ENCODE measurements around the gene CMIP. TPM values are rescaled to one million over a fixed set of nuclear protein-coding genes. Genes with fewer than 3 reads are reported as not detected.
A peak's percentile ranks its signal among the peaks of the same experiment; 100 is the strongest.

CMIP gene
- total RNA-seq, 3 donors from 2014 or later, result 14.9 to 23.9 (median 17.6) TPM

DNA sequence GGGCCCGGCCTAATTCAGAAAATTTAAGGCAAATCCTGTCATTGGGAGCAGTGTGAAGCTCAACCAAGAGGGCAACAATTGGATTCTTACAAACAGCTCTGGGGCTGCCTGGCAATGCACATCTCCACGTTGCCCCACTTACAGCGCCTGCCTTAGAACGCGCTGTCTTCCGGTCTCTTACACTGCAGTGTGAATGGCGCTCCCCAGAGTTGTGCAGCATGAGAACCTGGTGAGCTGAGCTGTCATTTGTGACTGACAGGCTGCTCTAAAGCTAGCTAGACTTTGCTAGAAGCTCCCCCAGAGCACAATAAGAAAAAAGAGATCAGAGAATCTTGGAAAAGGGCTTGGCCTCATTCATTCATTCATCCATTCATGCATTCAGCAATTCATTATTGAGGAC is 270.0 kb downstream of the CMIP start:
- H3K36me3 ChIP-seq, result no peaks in the 10 kb centered on the region
- TF ChIP-seq POLR2A (IDR thresholded peaks at IDR 0.05), result no peak
- no peak for TF ChIP-seq POLR2AphosphoS5 (IDR thresholded peaks at IDR 0.05)
- no peak for TF ChIP-seq CTCF (IDR thresholded peaks at IDR 0.05)
- intact Hi-C loops (cut with DNase I; ENCODE audit: low total_unique reads), result no loop called here
- H3K4me1 ChIP-seq, result no peaks in the 10 kb centered on the region
- H3K27ac ChIP-seq, result no peak overlapping the region
- no peak for DNase-seq (ENCODE audit: low spot score in 2 of 2)
- no peaks in the 10 kb centered on the region for H3K27me3 ChIP-seq
- no peak overlapping the region for H3K4me3 ChIP-seq
- H3K9me3 ChIP-seq, result no peaks in the 10 kb centered on the region

GRCh38 chr16:81715358-81716196 is 271.0 kb downstream of the CMIP start:
- Histone ChIP-seq H3K36me3 (no peaks in the 10 kb centered on the region), H3K27me3 (no peaks in the 10 kb centered on the region), H3K27ac (no peak overlapping the region), H3K4me1 (no peaks in the 10 kb centered on the region), H3K4me3 (no peak overlapping the region), H3K9me3 (no peaks in the 10 kb centered on the region)
- TF ChIP-seq POLR2AphosphoS5 (IDR thresholded peaks at IDR 0.05) (no peak), POLR2A (IDR thresholded peaks at IDR 0.05) (no peak), CTCF (IDR thresholded peaks at IDR 0.05) (no peak)
- no peak for DNase-seq (ENCODE audit: low spot score in 2 of 2)
- intact Hi-C loops (cut with DNase I; ENCODE audit: low total_unique reads), result no loop called here

DNA sequence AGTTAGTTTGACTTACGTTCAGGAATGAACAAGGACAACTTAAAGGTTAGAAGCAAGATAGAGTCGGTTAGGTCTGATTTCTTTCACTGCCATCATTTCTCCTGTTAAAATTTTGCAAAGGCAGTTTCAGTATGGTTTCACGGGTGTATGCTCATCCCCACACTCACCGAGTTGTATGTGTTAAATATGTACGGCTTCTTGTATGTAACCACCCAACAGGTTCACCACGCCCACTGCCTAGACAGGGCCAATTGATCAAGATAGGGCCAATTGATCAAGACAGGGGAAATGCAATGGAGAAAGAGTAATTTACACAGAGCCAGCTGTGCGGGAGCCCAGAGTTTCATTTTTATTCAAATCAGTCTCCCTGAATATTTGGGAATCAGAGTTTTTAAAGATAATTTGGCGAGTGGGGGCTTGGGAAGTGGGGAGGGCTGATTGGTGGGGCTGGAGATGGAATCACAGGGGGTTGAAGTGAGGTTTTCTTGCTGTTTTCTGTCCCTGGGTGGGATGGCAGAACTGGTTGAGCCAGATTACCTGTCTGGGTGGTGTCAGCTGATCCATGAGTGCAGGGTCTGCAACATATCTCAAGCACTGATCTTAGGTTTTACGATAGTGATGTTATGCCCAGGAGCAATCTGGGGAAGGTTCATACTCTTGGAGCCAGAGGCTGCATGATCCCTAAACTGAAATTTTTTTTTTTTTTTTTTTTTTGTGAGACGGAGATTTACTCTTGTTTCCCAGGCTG is 272.0 kb downstream of the CMIP start:
- Histone ChIP-seq H3K27me3 (no peaks in the 10 kb centered on the region), H3K36me3 (no peaks in the 10 kb centered on the region), H3K4me1 (no peaks in the 10 kb centered on the region), H3K9me3 (no peaks in the 10 kb centered on the region), H3K4me3 (no peak overlapping the region), H3K27ac (no peak overlapping the region)
- TF ChIP-seq CTCF (IDR thresholded peaks at IDR 0.05) (no peak), POLR2AphosphoS5 (IDR thresholded peaks at IDR 0.05) (no peak), POLR2A (IDR thresholded peaks at IDR 0.05) (no peak)
- intact Hi-C loops (cut with DNase I; ENCODE audit: low total_unique reads), result no loop called here
- DNase-seq (ENCODE audit: low spot score in 2 of 2), result no peak

DNA sequence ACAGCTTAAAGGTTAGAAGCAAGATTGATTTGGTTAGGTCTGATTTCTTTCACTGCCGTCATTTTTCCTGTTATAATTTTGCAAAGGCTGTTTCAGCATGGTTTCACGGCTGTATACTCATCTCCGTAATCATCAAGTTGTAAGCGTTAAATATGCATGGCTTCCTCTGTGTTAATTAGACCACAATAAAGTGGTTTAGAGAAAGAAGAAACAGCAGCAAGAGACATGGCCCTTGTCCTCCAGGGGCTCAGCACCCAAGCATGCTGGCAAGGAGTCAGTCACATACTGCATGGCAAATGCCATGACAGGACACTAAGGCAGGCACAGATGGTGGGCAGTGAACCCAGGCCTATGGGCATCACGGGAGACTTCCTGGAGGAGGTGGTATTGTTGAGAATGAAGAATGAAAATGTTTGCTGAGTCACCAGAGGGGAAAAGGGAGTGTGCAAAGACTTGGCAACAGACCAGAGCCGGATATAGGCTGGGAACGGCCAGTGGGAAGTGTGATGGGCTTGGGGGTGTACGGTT is 273.1 kb downstream of the CMIP start:
- H3K36me3 ChIP-seq, result no peaks in the 10 kb centered on the region
- intact Hi-C loops (cut with DNase I; ENCODE audit: low total_unique reads), result no loop called here
- H3K9me3 ChIP-seq, result no peaks in the 10 kb centered on the region
- DNase-seq (ENCODE audit: low spot score in 2 of 2), result no peak
- no peaks in the 10 kb centered on the region for H3K4me1 ChIP-seq
- no peak overlapping the region for H3K4me3 ChIP-seq
- TF ChIP-seq POLR2AphosphoS5 (IDR thresholded peaks at IDR 0.05), result no peak
- H3K27ac ChIP-seq, result no peak overlapping the region
- no peaks in the 10 kb centered on the region for H3K27me3 ChIP-seq

DNA sequence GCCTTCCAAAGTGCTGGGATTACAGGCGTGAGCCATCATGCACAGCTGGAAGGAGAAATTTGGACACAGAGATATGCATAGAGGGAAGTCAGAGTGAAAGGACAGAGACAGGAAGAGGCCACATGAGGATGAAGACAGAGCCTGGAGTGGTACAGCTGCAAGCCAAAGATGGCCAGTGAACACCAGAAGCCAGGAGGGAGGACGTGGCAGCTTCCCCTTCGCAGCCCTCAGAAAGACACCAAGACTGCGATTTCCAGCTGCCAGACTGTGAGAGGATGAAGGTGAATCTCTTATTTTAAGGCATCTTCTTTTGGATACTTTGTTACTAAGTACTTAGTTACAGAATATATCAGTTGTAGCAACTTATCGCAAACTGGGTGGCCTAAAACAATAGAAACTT is 274.0 kb downstream of the CMIP start:
- no peak for DNase-seq (ENCODE audit: low spot score in 2 of 2)
- no peaks in the 10 kb centered on the region for H3K36me3 ChIP-seq
- peak overlapping the region in 1 of 3 donors; percentile 33 for H3K4me3 ChIP-seq
- intact Hi-C loops (cut with DNase I; ENCODE audit: low total_unique reads), result no loop called here
- H3K4me1 ChIP-seq, result no peaks in the 10 kb centered on the region
- no peaks in the 10 kb centered on the region for H3K9me3 ChIP-seq
- TF ChIP-seq CTCF (IDR thresholded peaks at IDR 0.05) (no peak), POLR2AphosphoS5 (IDR thresholded peaks at IDR 0.05) (no peak), POLR2A (IDR thresholded peaks at IDR 0.05) (no peak)
- no peaks in the 10 kb centered on the region for H3K27me3 ChIP-seq
- H3K27ac ChIP-seq, result peak overlapping the region; percentile 52 to 58
